Mesothelial cell of epicardium (in vitro differentiated cells): ENCODE measurements around the gene PGM2. TPM values are rescaled to one million over a fixed set of nuclear protein-coding genes. Genes with fewer than 3 reads are reported as not detected.
"Not testable (repeated sequence)": the region's sequence is repeated elsewhere in the genome, so short reads cannot be mapped to it uniquely, and the experiment has no call there.

Source experiments
- DNase-seq, 2 experiments: peaks; one replicate each; pipeline ENCODE4 v3.0.0; 2021; ENCODE audit warnings: low spot score in 2 of 2; ENCODE audit not compliant: unreplicated experiment in 2 of 2
- H3K27ac Mint-ChIP-seq: 2 replicates; pipeline ENCODE4 v1.8.0; 2021; ENCODE audit warnings: mixed read lengths
- H3K27me3 Mint-ChIP-seq: 2 replicates; pipeline ENCODE4 v1.8.0; 2021; ENCODE audit warnings: low read depth, mixed read lengths
- H3K36me3 Mint-ChIP-seq: 2 replicates; pipeline ENCODE4 v1.8.0; 2021; ENCODE audit warnings: mixed read lengths
- H3K4me1 Mint-ChIP-seq: 2 replicates; pipeline ENCODE4 v1.8.0; 2021; ENCODE audit warnings: mixed read lengths
- H3K4me3 Mint-ChIP-seq: 2 replicates; pipeline ENCODE4 v1.8.0; 2021; ENCODE audit warnings: mild to moderate bottlenecking, moderate library complexity, mixed read lengths
- H3K9me3 Mint-ChIP-seq: 2 replicates; pipeline ENCODE4 v1.8.0; 2021; ENCODE audit warnings: mixed read lengths
- total RNA-seq: library from RNA; stranded (reverse); gene quantifications from 3 replicates; pipeline ENCODE4 v1.2.1, GENCODE V29; 2021
- TF ChIP-seq, protein P1 (sequence below): fragments of 200-600 bp; sonication (generic); IDR thresholded peaks from one replicate; pipeline ENCODE4 v1.5.0; 2021; ENCODE audit warnings: antibody characterized with exemption; ENCODE audit not compliant: unreplicated experiment

Gene PGM2
- total RNA-seq, 1 donor from 2014 or later, result 16.8 TPM

DNA sequence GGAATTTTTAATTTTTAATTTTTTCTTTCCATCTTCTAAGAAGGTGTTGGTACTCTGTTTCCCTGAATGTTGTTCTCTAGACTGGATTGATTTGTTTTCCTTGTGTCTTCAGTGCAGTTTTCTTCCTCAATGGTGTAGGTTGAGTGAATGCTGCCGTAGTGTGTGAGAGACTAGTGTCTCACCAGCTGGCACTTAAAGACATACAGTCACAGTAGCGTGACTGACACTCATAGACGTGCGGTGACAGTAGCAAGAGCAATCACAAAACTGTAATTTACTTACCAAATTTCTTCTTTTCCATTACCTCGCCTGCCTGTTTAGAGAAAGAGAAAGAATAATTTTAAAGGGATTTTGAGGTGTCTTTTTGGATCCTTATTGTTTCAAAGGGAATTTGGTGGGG is 21.4 kb upstream of the PGM2 start:
- no peaks in the 10 kb centered on the region for H3K4me1 Mint-ChIP-seq
- DNase-seq, result no peak
- no peak overlapping the region for H3K4me3 Mint-ChIP-seq
- peaks cover under 1% of the 10 kb centered on the region for H3K27me3 Mint-ChIP-seq
- TF ChIP-seq, protein P1, sequence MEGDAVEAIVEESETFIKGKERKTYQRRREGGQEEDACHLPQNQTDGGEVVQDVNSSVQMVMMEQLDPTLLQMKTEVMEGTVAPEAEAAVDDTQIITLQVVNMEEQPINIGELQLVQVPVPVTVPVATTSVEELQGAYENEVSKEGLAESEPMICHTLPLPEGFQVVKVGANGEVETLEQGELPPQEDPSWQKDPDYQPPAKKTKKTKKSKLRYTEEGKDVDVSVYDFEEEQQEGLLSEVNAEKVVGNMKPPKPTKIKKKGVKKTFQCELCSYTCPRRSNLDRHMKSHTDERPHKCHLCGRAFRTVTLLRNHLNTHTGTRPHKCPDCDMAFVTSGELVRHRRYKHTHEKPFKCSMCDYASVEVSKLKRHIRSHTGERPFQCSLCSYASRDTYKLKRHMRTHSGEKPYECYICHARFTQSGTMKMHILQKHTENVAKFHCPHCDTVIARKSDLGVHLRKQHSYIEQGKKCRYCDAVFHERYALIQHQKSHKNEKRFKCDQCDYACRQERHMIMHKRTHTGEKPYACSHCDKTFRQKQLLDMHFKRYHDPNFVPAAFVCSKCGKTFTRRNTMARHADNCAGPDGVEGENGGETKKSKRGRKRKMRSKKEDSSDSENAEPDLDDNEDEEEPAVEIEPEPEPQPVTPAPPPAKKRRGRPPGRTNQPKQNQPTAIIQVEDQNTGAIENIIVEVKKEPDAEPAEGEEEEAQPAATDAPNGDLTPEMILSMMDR, result no peak
- H3K9me3 Mint-ChIP-seq, result no peaks in the 10 kb centered on the region
- no peak overlapping the region for H3K27ac Mint-ChIP-seq
- no peaks in the 10 kb centered on the region for H3K36me3 Mint-ChIP-seq

DNA sequence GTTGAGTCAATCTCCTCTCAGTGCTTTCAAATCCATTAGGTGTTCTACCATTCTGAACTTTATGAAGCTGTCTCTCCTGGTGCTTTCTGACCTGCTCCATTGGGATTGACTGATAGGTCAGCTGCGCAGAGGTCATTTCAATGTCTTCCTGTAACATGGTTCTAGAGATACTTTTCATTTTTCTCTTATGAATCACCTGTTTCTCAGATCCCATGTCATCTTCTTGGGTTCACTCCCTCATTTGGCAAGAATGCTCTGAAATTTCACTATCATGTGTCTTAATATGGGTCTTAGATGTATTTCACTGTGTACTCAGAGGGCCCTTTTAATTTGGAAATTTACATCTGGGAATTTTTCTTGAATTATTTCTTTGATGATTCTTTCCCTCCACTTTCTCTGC is 13.8 kb upstream of the PGM2 start:
- no peak for DNase-seq
- Mint-ChIP-seq H3K4me3 (no peak overlapping the region), H3K27ac (no peak overlapping the region), H3K4me1 (no peaks in the 10 kb centered on the region), H3K36me3 (no peaks in the 10 kb centered on the region), H3K27me3 (no peaks in the 10 kb centered on the region), H3K9me3 (peaks cover 7% of the 10 kb centered on the region)
- TF ChIP-seq, protein P1, result no peak

DNA sequence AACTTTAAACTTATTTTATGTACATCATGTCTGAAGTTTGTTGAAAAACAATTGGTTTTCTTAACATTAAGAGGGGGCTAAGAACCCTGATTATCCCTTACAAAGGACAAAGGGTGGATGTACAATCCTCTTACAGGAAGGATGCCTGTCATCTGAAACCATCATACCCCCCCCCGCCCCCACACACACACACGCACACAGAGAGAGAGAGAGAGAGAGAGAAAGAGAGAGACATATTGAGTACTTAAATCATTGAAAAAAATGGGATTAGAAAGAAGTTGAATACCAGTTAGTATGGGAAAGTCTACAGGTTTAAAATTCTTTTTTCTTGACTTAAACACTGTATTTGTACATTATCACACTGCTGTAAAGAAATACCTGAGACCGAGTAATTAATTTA is 10.9 kb upstream of the PGM2 start:
- Mint-ChIP-seq H3K27me3 (no peaks in the 10 kb centered on the region), H3K9me3 (peaks cover 11% of the 10 kb centered on the region), H3K27ac (no peak overlapping the region), H3K36me3 (peaks cover 2% of the 10 kb centered on the region), H3K4me1 (no peaks in the 10 kb centered on the region), H3K4me3 (no peak overlapping the region)
- DNase-seq, result no peak
- TF ChIP-seq, protein P1, result no peak

DNA sequence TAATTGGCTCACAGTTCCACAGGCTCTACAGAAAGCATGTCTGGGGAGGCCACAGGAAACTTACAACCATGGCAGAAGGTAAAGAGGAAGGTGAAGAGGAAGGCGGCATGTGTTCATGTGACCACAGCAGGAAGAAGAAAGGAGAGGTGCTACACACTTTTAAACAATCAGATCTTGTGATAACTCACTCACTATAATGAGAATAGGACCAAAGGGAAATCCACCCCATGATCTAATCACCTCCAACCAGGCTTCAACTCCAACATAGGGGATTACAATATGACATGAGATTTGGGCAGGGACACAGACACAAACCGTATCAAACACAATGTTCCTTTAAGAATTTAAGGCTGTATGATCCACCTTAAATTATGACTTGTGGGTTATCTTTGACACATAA is 10.5 kb upstream of the PGM2 start:
- Mint-ChIP-seq H3K9me3 (peaks cover 11% of the 10 kb centered on the region), H3K27ac (no peak overlapping the region), H3K36me3 (peaks cover 2% of the 10 kb centered on the region)

DNA sequence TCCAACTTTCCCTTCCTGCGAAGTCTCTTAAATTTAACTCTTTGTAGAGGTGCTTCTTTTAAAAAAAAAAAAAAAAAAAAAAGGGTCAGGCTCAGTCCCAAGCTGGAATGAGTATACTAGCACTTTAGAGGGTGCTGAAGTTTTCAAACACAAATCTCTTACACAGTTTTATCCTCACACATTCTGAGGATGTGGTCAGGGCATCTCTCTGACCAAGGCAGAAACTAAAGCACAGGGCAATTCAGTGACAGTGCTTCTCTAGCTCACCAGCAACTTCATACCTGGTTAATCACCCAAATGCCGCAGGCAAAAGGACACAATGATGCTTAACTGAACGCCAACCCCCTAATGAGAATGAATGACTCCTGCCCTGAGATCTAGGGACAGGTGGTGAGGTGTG is 9.8 kb upstream of the PGM2 start:
- DNase-seq, result no peak
- H3K4me3 Mint-ChIP-seq, result no peak overlapping the region
- H3K4me1 Mint-ChIP-seq, result no peaks in the 10 kb centered on the region
- TF ChIP-seq, protein P1, result no peak
- no peaks in the 10 kb centered on the region for H3K27me3 Mint-ChIP-seq
- H3K27ac Mint-ChIP-seq, result no peak overlapping the region
- peaks cover 2% of the 10 kb centered on the region for H3K36me3 Mint-ChIP-seq
- peaks cover 11% of the 10 kb centered on the region for H3K9me3 Mint-ChIP-seq

More for the DNA sequence above, 10.5 kb upstream of the PGM2 start:
- no peak overlapping the region for H3K4me3 Mint-ChIP-seq
- DNase-seq, result no peak
- H3K27me3 Mint-ChIP-seq, result no peaks in the 10 kb centered on the region
- no peaks in the 10 kb centered on the region for H3K4me1 Mint-ChIP-seq
- TF ChIP-seq, protein P1, result no peak

DNA sequence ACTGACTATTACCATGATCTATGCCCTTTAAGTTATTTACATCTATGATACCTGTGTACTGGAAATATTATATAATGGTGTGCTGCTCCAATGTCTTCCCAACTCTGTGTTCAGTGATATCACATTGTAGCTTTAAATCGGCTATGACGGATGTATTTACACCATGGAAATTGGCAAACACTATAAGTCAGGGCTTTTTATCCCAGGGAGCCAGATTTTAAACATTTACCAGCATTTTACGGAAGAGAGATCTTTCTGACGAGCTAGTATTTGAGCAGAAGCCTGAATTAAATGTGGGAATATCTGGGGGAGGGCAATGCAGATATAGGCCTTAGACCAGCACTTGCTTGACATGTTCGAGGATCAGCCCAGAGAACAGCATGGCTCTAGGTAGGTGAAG is 7.7 kb upstream of the PGM2 start:
- TF ChIP-seq, protein P1, result no peak
- no peak for DNase-seq
- no peak overlapping the region for H3K4me3 Mint-ChIP-seq
- H3K9me3 Mint-ChIP-seq, result peaks cover 11% of the 10 kb centered on the region
- H3K4me1 Mint-ChIP-seq, result no peaks in the 10 kb centered on the region
- H3K27me3 Mint-ChIP-seq, result no peaks in the 10 kb centered on the region
- no peak overlapping the region for H3K27ac Mint-ChIP-seq
- H3K36me3 Mint-ChIP-seq, result peaks cover 2% of the 10 kb centered on the region

DNA sequence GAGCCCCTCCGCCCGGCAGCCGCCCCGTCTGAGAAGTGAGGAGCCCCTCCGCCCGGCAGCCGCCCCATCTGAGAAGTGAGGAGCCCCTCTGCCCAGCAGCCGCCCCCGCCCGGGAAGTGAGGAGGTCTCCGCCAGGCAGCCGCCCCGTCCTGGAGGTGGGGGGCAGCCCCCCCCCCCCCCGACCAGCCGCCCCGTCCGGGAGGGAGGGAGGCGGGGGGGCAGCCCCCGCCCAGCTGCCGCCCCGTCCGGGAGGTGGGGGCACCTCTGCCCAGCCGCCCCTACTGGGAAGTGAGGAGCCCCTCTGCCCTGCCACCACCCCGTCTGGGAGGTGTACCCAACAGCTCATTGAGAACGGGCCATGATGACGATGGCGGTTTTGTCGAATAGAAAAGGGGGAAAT is 6.0 kb upstream of the PGM2 start:
- not testable (repeated sequence) for H3K9me3 Mint-ChIP-seq, H3K4me3 Mint-ChIP-seq, H3K27ac Mint-ChIP-seq, H3K36me3 Mint-ChIP-seq, H3K4me1 Mint-ChIP-seq, DNase-seq, H3K27me3 Mint-ChIP-seq
